Myocyte (in vitro differentiated cells): ENCODE data around the gene ANKLE2. TPM values are rescaled to one million over a fixed set of nuclear protein-coding genes. Genes with fewer than 3 reads are reported as not detected.
A peak's percentile ranks its signal among the peaks of the same experiment; 100 is the strongest.
"Not testable (repeated sequence)": the region's sequence is repeated elsewhere in the genome, so short reads cannot be mapped to it uniquely, and the experiment has no call there.

Source experiments
- DNase-seq: peaks from one replicate; pipeline ENCODE4 v3.0.0-alpha.2; 2012; ENCODE audit warnings: low read depth
- total RNA-seq: library from RNA; depleted of rRNA; stranded (reverse); fragments of >200 nt; gene quantifications from 2 replicates; pipeline ENCODE4 v1.2.3, GENCODE V29; 2014

ANKLE2 gene
- total RNA-seq, 1 donor from 2014 or later = 51.6 TPM

DNA sequence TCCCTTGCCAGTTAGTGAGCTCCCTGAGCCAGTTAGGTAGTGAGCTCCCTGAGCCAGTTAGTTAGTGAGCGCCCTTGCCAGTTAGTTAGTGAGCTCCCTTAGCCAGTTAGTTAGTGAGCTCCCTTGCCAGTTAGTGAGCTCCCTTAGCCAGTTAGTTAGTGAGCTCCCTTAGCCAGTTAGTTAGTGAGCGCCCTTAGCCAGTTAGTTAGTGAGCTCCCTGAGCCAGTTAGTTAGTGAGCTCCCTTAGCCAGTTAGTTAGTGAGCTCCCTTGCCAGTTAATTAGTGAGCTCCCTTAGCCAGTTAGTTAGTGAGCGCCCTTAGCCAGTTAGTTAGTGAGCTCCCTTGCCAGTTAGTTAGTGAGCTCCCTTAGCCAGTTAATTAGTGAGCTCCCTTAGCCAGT lies 69.6 kb downstream of the ANKLE2 start:
- DNase-seq = not testable (repeated sequence)

DNA sequence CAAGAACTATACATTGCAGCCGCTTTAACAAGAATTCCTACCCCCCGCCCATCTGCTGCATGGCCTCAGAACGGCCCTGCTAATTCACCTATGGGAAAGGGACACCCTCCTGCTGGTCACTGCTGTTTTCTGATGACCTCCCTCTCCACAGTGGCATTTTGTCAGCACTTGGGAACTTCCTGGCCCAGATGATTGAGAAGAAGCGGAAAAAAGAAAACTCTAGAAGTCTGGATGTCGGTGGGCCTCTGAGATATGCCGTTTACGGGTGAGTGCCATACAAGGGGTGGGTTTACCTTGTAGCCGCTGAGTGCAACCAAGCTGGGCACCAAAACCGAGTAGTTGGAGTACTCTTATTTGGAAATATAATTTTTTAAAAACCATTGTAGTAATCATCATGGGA lies 71.5 kb downstream of the ANKLE2 start:
- DNase-seq = no peak

DNA sequence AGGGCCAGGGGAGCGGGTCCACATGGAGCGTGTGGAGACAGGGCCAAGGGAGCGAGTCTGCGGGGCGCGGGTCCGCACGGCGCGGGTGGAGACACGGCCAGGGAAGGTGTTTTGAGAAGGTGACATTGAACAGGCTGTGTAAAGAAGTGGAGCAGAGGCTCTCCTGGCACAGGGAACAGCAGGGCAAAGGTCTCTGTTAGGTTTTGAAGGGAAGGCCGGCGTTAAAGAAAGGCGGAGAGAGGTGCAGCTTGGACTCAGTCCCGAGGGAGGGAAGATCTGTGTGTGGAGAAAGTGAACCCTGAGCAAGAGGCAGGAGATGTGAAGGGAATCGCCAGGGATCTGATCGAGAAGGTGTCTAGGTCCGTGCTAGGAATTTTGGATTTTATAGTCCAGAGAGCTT lies 72.4 kb downstream of the ANKLE2 start:
- no peak for DNase-seq

DNA sequence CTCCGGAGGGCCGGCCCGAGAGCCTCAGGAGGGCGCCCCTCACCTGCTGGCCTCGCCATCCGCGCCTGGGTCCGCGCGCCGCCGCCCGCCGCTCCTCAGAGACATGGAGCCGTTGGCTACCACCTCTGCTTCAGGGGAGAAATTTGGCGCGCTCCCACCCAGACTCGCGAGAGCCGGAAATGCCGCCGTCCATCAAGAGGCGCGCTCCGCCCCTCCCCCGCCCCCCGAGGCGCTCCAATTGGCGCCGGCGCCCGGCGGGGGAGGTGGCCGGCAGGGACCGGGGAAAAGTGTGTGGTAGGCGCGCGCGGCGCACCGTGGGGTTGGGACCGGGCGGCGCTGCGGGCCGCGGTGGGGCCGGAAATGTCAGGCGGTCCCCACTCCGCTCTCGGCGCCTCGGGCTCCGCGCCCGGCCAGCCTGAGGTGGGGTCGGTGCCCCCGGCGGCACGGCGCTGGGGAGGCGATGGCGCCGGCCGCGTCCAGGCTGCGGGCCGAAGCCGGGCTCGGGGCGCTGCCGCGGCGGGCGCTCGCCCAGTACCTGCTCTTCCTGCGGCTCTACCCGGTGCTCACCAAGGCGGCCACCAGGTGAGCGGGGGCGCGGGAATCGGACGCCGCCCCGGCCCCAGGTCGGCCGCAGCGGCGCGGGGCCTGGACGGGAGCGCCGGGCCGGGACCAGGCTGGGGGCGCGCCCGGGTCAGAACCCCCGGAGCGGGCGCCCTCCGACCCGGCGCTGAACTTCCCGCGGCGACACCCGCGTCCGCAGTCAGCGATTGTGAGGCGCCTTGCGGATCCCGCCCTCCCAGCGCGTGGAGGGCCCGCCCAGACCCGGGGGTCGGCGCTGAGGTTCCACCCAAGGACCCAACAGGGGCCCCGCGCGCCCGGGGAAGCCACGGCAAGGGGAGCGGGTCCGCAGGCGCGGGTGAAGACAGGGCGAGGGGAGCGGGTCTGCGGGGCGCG lies 74.1 kb downstream of the ANKLE2 start, which contains the start of the genes POLE and PXMP2:
POLE (minus strand) TSS at position 132 of the 954 bp plus-strand sequence; CDS start at position 105, 27 bp downstream.
PXMP2 (plus strand) TSS at position 377 of the 954 bp plus-strand sequence; CDS start at position 461, 84 bp downstream.
- DNase-seq = peak; percentile 97

DNA sequence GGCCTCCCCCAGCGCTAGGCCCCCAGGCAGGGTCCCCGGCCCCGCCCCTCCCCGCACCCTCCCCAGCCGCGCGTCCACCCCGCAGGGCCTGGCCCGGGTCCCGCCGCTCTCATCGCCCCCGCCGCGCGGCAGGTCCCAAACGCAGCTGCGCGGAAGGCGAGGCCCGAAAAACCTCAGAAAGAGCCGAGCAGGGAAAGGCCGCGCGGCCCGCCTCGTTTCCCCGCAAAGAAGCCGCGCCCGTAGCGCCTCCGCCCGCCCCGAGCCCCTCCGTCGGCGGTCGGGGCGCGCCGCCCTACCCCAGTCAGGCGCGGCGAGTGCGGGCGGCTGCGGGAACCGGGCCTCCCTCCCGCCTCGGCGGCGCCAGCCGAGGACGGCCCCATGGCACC lies 74.8 kb downstream of the ANKLE2 start:
- peak; percentile 9 for DNase-seq

DNA sequence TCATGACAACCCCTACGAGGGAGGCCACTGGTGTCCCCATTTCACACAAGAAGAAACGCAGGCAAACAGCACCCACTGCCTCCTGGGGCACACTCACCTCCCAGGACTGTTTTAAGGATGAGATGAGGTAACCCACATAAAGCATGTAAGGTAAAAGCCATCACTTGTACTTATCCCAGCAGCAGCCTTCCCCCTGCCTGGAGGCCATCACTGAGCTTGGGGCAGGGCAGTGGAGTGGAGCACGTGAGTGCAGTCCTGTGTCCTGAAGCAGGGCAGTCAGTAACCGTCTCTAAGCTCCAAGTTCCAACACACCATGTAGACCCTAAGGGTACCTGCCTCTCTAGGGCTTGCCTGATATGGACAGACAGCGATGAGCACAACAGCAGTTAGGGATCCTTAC lies 76.2 kb downstream of the ANKLE2 start:
- DNase-seq = no peak

DNA sequence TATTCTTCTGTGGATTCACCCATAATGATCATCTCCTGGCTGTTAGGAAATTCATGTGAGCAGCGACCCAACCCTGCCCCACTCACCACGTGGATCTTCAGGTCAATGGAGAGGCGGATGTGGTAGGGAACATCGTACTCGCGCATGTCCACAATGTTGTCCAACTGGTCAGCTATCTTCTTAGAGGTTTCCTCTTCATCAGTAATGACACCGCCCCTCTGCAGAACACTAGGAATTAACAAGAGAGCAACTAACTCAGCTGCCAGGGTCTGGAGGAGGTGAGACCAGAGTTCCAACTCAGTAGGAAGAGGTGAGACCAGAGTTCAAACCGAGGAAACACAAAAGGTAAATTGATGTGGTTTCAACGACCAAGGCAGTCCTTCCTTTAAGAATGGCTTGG lies 84.1 kb downstream of the ANKLE2 start:
- DNase-seq = no peak

DNA sequence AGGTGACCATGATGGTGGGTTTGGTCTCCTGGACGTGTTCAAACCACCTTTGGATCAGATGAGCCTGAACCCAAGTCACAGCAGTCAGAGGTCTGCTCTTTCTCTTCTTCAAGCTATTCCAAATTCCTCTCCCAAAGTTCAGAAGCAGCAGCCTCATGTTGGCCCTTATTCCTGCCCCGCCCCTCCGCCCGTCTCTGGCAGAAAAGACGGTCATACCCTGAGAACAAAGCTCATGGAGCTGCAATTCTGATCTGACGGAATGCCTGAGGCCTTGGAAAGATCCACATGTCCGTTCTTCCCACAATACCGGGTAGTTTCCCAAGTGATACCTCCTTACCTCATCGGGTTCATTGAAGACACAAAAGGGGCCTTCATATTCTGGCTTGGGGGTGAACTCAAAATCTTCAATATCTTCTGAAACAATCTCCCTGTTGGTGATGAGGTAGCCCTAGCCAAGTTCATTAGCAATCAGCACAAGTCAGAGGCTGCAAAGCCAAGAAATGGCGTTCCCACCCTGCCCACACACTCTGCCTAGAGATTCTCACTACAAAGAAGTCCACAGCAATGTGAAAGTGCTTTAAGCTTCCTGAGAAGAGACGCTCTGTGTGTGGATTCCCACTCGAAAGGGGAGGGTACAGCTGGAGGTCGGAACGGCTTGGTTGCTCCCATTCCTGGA lies 85.7 kb downstream of the ANKLE2 start:
- no peak for DNase-seq

Other genes with a start within 250 kb of the ANKLE2 start
- not detected in 2 replicates for gene LRCOL1, start 151.2 kb downstream of the ANKLE2 start, total RNA-seq
- gene P2RX2, start 143.1 kb downstream of the ANKLE2 start, total RNA-seq = not detected in 2 replicates
- gene POLE, start 74.5 kb downstream of the ANKLE2 start, total RNA-seq = 9.9 and 11.2 TPM in 2 replicates
- 12.4 and 13.2 TPM in 2 replicates for gene PXMP2, start 74.2 kb downstream of the ANKLE2 start, total RNA-seq
- gene PGAM5, start 51.0 kb downstream of the ANKLE2 start, total RNA-seq = 42.7 and 43.9 TPM in 2 replicates
- 92.9 and 109 TPM in 2 replicates for gene GOLGA3, start 67.0 kb upstream of the ANKLE2 start, total RNA-seq
- 26.6 and 34.8 TPM in 2 replicates for gene CHFR, start 125.8 kb upstream of the ANKLE2 start, total RNA-seq
- 8.9 and 17.3 TPM in 2 replicates for gene ZNF605, start 194.5 kb upstream of the ANKLE2 start, total RNA-seq
- 9.6 and 11.2 TPM in 2 replicates for gene ZNF26, start 224.5 kb upstream of the ANKLE2 start, total RNA-seq